GM06990 (cell line): ENCODE measurements around the gene INSIG2.

Source experiments
- DNase-seq: peaks from one replicate; pipeline ENCODE4 v3.0.0-alpha.2; 2011; ENCODE audit not compliant: insufficient read length; ENCODE audit errors: extremely low read depth
- H3K27me3 ChIP-seq: replicated peaks from 2 replicates; pipeline ENCODE4 v1.6.0; 2011; ENCODE audit warnings: low read length; ENCODE audit not compliant: control insufficient read depth, insufficient read depth
- H3K36me3 ChIP-seq: 2 replicates; pipeline ENCODE4 v1.5.1; 2011; ENCODE audit warnings: low read length; ENCODE audit not compliant: control insufficient read depth, insufficient read depth
- H3K4me3 ChIP-seq: replicated peaks from 2 replicates; pipeline ENCODE4 v1.5.1; 2011; ENCODE audit warnings: low read depth, mild to moderate bottlenecking, control low read depth, low read length
- TF ChIP-seq, protein P1 (sequence below): IDR thresholded peaks from 2 replicates; pipeline ENCODE4 v1.5.1; 2011; ENCODE audit warnings: low read length, control low read depth, mild to moderate bottlenecking, inconsistent platforms; ENCODE audit not compliant: insufficient read depth, poor library complexity, severe bottlenecking

The INSIG2 gene

DNA sequence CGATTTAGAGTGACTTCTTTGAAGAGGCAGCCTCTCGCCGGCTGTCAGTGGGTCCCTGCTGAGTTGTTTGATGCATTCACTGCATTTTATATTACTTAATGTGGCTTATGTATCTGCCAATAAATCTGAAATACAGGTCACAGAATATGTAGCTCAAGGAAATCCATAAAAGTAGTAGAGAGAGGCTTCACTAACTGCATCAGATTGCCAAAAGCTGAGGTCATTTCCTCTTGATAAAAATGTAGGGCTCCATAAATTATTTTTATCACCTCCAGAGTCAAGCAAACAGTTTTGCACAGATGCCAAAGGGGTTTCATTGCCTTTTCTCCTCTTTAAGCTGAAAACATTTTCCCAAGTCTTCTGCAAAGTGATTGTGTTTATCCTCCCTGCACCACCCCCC, 37.9 kb upstream of the INSIG2 start:
- Histone ChIP-seq H3K4me3 (no peak overlapping the region), H3K27me3 (no peaks in the 10 kb centered on the region), H3K36me3 (no peaks in the 10 kb centered on the region)
- DNase-seq: no peak
- TF ChIP-seq, protein P1, sequence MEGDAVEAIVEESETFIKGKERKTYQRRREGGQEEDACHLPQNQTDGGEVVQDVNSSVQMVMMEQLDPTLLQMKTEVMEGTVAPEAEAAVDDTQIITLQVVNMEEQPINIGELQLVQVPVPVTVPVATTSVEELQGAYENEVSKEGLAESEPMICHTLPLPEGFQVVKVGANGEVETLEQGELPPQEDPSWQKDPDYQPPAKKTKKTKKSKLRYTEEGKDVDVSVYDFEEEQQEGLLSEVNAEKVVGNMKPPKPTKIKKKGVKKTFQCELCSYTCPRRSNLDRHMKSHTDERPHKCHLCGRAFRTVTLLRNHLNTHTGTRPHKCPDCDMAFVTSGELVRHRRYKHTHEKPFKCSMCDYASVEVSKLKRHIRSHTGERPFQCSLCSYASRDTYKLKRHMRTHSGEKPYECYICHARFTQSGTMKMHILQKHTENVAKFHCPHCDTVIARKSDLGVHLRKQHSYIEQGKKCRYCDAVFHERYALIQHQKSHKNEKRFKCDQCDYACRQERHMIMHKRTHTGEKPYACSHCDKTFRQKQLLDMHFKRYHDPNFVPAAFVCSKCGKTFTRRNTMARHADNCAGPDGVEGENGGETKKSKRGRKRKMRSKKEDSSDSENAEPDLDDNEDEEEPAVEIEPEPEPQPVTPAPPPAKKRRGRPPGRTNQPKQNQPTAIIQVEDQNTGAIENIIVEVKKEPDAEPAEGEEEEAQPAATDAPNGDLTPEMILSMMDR: no peak

DNA sequence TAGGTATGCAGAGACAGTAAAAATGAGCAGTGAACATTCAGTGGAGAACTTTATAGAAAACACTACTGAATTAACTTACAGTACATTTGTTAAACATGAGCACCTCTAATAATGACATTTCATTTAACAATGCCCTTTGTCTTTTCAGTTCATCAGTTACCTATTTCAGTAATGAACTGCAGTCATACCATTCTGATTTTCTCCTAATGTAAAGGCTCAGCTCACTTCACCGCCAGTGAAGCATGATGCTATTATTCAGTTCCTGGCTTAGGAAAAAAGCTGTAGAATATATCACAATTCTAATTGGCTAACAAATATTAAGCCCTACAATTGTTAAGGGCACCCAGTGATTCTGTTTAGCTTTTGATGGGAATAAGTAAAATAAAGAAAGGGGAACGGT, 37.3 kb upstream of the INSIG2 start:
- DNase-seq: no peak
- Histone ChIP-seq H3K27me3 (no peaks in the 10 kb centered on the region), H3K36me3 (no peaks in the 10 kb centered on the region), H3K4me3 (no peak overlapping the region)
- TF ChIP-seq, protein P1: no peak

DNA sequence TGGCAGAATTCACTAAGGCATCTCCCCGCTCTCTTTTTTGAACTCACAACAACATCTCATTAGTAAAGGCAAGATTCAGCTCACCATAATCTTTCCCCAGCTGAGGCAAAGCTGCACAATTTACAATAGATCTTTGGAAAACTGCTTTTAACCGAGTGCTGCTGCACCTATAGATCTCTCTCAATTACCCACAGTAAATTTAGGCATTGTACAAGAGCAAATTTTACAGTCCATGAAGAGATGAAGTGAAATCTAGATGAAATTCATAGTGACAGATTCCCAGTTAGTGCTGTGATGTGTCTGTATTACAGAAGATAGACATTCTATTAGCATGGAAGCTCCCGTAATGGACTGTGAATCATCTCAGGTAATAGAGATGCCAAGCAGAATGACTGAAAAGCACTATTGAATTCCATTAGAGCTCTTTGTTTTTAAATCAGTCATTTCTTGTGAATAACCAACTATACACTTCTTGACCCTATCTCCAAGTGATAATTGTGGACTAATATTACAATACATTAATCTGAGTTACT, 36.4 kb upstream of the INSIG2 start:
- no peaks in the 10 kb centered on the region for H3K36me3 ChIP-seq
- no peak for DNase-seq
- no peak overlapping the region for H3K4me3 ChIP-seq
- TF ChIP-seq, protein P1: no peak
- H3K27me3 ChIP-seq: no peaks in the 10 kb centered on the region

DNA sequence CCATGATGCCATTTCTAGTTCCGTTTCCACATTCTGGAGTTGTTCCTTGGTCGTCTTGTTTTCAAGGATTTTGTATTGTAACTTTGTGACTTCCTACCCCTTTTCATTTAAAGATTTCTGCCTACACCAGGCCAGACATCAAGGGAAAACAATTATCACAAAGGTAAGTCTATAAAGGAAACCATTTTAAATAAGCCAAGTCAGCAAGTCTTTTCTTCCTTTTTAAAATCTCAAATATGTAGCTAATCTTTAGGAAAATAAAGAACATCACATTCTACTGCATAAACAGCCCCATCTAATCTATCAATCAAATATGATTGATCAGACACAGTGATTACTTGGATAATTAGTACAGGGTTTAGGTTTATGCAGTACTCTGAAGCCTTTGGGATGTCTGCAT, 35.8 kb upstream of the INSIG2 start:
- DNase-seq: no peak
- TF ChIP-seq, protein P1: no peak
- no peak overlapping the region for H3K4me3 ChIP-seq
- H3K36me3 ChIP-seq: no peaks in the 10 kb centered on the region
- H3K27me3 ChIP-seq: no peaks in the 10 kb centered on the region

- Histone ChIP-seq H3K4me3 (no peak overlapping the region), H3K36me3 (no peaks in the 10 kb centered on the region), H3K27me3 (no peaks in the 10 kb centered on the region)
- no peak for DNase-seq
- TF ChIP-seq, protein P1: no peak
These were observed 34.6 kb upstream of the INSIG2 start for GRCh38 chr2:118053681-118054080.
